OCI-LY3 (cell line): ENCODE results near the gene RTN4RL1.

Experiments
- EZH2phosphoT487 ChIP-seq: fragments of 200-600 bp; shearing (Covaris generic); IDR thresholded peaks from 2 replicates; pipeline ENCODE4 v1.6.1; 2018; ENCODE audit warnings: antibody characterized with exemption, mixed run types, low read depth
- TF ChIP-seq, protein P1 (sequence below): fragments of 200-600, 300-600 bp; sonication (generic); IDR thresholded peaks from 2 replicates; pipeline ENCODE4 v1.5.1; 2014; ENCODE audit warnings: antibody characterized with exemption, low read length, low read depth

- TF ChIP-seq, protein P1, sequence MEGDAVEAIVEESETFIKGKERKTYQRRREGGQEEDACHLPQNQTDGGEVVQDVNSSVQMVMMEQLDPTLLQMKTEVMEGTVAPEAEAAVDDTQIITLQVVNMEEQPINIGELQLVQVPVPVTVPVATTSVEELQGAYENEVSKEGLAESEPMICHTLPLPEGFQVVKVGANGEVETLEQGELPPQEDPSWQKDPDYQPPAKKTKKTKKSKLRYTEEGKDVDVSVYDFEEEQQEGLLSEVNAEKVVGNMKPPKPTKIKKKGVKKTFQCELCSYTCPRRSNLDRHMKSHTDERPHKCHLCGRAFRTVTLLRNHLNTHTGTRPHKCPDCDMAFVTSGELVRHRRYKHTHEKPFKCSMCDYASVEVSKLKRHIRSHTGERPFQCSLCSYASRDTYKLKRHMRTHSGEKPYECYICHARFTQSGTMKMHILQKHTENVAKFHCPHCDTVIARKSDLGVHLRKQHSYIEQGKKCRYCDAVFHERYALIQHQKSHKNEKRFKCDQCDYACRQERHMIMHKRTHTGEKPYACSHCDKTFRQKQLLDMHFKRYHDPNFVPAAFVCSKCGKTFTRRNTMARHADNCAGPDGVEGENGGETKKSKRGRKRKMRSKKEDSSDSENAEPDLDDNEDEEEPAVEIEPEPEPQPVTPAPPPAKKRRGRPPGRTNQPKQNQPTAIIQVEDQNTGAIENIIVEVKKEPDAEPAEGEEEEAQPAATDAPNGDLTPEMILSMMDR: no peak
- TF ChIP-seq EZH2phosphoT487: no peak
Observed at GRCh38 chr17:2063261-2064146, 38.4 kb upstream of the RTN4RL1 start.
